Middle frontal gyrus (tissue), 1 donor: Measurements from ENCODE around the gene AVL9.
"Not testable (repeated sequence)": the region's sequence is repeated elsewhere in the genome, so short reads cannot be mapped to it uniquely, and the experiment has no call there.

Source experiments
- DNase-seq: peaks from one replicate; pipeline ENCODE4 v3.0.0-alpha.2; 2015; ENCODE audit warnings: low spot score; ENCODE audit errors: extremely low spot score

Gene AVL9

DNA sequence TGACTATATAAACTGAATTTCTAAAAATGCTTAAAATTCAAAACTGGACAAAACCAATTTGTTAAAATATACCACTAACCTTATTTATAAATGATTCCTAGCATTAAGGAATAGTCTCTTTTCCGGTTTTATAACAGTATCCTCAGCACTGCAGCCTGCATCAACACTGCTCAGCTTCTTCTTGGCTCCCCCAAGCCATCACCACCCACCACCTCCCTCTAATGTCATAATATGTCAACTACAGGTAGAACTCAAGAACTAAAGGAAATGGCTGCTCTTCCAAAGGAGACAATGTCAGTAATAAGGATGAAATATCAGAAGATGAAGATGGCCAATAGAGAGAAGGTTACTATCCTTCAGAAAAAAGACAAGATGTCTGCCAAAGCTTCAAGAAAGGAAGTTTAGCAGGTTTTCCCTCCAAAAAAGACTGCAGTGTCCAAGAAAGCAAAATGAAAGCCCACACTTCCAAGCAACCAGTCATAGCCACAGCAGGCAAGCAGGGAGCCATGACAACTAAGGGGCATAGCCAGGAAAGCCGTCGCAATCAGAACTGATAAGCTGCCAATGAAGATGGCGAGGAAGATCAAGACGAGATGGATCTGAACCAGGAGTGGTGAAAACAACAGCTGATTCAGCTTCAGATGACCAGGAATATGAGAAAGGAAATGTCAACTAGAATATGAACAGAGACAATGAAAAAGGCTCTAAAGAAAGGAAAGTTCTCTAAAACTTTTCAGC is 141.6 kb downstream of the AVL9 start:
- not testable (repeated sequence) for DNase-seq

DNA sequence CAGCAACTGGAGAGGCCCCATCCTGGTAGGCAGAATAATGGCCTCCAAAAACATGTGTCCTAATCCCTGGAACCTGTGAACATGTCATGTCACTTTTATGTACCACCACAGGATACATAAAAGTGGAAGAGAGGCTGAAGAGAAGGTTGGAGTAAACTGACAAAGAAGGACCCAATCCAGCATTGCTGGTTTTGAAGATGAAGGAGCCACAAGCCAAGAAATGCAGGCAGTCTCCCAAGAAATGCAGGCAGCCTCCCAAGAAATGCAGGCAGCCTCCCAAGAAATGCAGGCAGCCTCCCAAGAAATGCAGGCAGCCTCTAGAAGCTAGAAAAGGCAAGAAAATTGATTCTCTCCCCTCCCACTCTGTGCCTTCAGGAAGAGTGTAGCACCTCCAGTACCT is 142.3 kb downstream of the AVL9 start:
- not testable (repeated sequence) for DNase-seq
